Measurements from ENCODE around the gene AFF4.

DNA sequence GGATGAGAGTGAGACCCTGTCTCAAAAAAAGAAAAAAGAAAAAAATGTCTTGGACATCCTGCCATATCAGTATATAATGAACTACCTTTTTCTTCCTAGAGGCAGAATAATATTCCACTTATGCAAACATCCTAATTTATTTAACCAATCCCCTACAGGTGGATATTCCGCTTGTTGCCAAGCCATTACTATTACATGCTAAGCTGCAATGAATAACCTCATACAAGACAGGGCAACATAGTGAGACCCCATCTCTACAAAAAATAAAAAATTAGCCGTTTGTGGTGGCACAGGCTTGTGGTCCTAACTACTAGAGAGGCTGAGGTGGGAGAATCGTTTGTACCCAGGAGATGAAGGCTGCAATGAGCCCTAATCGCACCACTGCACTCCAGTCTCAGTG, 1.7 kb upstream of the AFF4 start:
- TF ChIP-seq FOXP4 (CRISPR knock-in tag; IDR thresholded peaks at IDR 0.05): no peak
- no peak for TF ChIP-seq JUN (CRISPR knock-in tag; IDR thresholded peaks at IDR 0.05)
- no peak for TF ChIP-seq ZNF416 (CRISPR knock-in tag; IDR thresholded peaks at IDR 0.05)
- TF ChIP-seq MAX (CRISPR knock-in tag; IDR thresholded peaks at IDR 0.05): no peak
- TF ChIP-seq ZNF512 (CRISPR knock-in tag; IDR thresholded peaks at IDR 0.05; ENCODE audit: borderline replicate concordance): no peak
